ENCODE data around the gene CPEB1. TPM values are rescaled to one million over a fixed set of nuclear protein-coding genes. Genes with fewer than 3 reads are reported as not detected.

The CPEB1 gene
- total and polyA plus RNA-seq, 10 donors, result 0.09 to 1.2 (median 0.46) TPM

- no peak overlapping the region for H3K27ac ChIP-seq
- no peaks in the 10 kb centered on the region for H3K4me1 ChIP-seq
- no peak for DNase-seq
- intact Hi-C loops (cut with DNase I; ENCODE audit: low total_unique reads), result no loop called here
- no peaks in the 10 kb centered on the region for H3K36me3 ChIP-seq
- H3K27me3 ChIP-seq (replicated peaks in 1 of 7), result peaks cover 0 to 19% (median 0%) of the 10 kb centered on the region in 7 donors
- H3K4me3 ChIP-seq, result no peak overlapping the region
- TF ChIP-seq POLR2AphosphoS5 (IDR thresholded peaks at IDR 0.05) (no peak), POLR2A (IDR thresholded peaks at IDR 0.05) (no peak), CTCF (IDR thresholded peaks at IDR 0.05 in 8 of 11, conservative IDR thresholded peaks at IDR 0.05 in 3 of 11) (no peak)
- 68 to 85% (median 81%) methylated on average over 2 of the region's 2 CpGs for WGBS, 5 donors
- H3K9me3 ChIP-seq, result no peaks in the 10 kb centered on the region
These were observed 66.5 kb downstream of the CPEB1 start for GRCh38 chr15:82580713-82581112.

- Histone ChIP-seq H3K27ac (no peak overlapping the region), H3K4me3 (no peak overlapping the region), H3K4me1 (peaks cover 0 to 4% (median 0%) of the 10 kb centered on the region in 6 donors), H3K9me3 (no peaks in the 10 kb centered on the region), H3K36me3 (no peaks in the 10 kb centered on the region), H3K27me3 (replicated peaks in 1 of 7) (peaks cover 0 to 34% (median 0%) of the 10 kb centered on the region in 7 donors)
- DNase-seq, result no peak
- intact Hi-C loops (cut with DNase I; ENCODE audit: low total_unique reads), result no loop called here
- TF ChIP-seq POLR2AphosphoS5 (IDR thresholded peaks at IDR 0.05) (no peak), POLR2A (IDR thresholded peaks at IDR 0.05) (no peak), CTCF (IDR thresholded peaks at IDR 0.05 in 8 of 11, conservative IDR thresholded peaks at IDR 0.05 in 3 of 11) (no peak)
- 61 to 80% (median 66%) methylated on average over 3 of the region's 3 CpGs for WGBS, 5 donors
These were observed 71.8 kb downstream of the CPEB1 start for GRCh38 chr15:82575335-82575734.

GRCh38 chr15:82572986-82573385 is 74.2 kb downstream of the CPEB1 start:
- no peak for DNase-seq
- Histone ChIP-seq H3K4me3 (no peak overlapping the region), H3K4me1 (peaks cover 0 to 4% (median 0%) of the 10 kb centered on the region in 6 donors), H3K27ac (no peak overlapping the region), H3K9me3 (no peaks in the 10 kb centered on the region), H3K27me3 (replicated peaks in 1 of 7) (peaks cover 0 to 34% (median 0%) of the 10 kb centered on the region in 7 donors), H3K36me3 (no peaks in the 10 kb centered on the region)
- 49 to 64% (median 60%) methylated on average over 3 of the region's 3 CpGs for WGBS, 5 donors
- intact Hi-C loops (cut with DNase I; ENCODE audit: low total_unique reads), result no loop called here
- TF ChIP-seq POLR2AphosphoS5 (IDR thresholded peaks at IDR 0.05) (no peak), CTCF (IDR thresholded peaks at IDR 0.05 in 8 of 11, conservative IDR thresholded peaks at IDR 0.05 in 3 of 11) (no peak), POLR2A (IDR thresholded peaks at IDR 0.05) (no peak)

- Histone ChIP-seq H3K27ac (peak overlapping the region in 2 of 8 donors; percentile 46 to 55), H3K9me3 (no peaks in the 10 kb centered on the region), H3K27me3 (replicated peaks in 1 of 7) (peaks cover 0 to 40% (median 0%) of the 10 kb centered on the region in 7 donors), H3K4me3 (peak overlapping the region in 1 of 8 donors; percentile 52), H3K4me1 (peaks cover 0 to 4% (median 0%) of the 10 kb centered on the region in 6 donors), H3K36me3 (no peaks in the 10 kb centered on the region)
- 71 to 88% (median 87%) methylated on average over 4 to 5 of the region's 5 CpGs for WGBS, 5 donors
- TF ChIP-seq CTCF (IDR thresholded peaks at IDR 0.05 in 8 of 11, conservative IDR thresholded peaks at IDR 0.05 in 3 of 11), result no peak
- TF ChIP-seq POLR2A (IDR thresholded peaks at IDR 0.05), result no peak
- TF ChIP-seq POLR2AphosphoS5 (IDR thresholded peaks at IDR 0.05), result no peak
- DNase-seq, result no peak
- intact Hi-C loops (cut with DNase I; ENCODE audit: low total_unique reads), result no loop called here
These were observed 74.9 kb downstream of the CPEB1 start for GRCh38 chr15:82572311-82572710.
